NCI-H510A treated with DMSO at 0.1 percent for 48 hours (cell line): Measurements from ENCODE around the gene DTNA.

Source experiments
- DNase-seq: peaks from one replicate; lab custom pipeline; 2025; lab: John Stamatoyannopoulos, UW

The DTNA gene

GRCh38 chr18:34936772-34937171 lies 226.7 kb downstream of the DTNA start:
- no peak for DNase-seq

GRCh38 chr18:34938090-34938489 lies 228.0 kb downstream of the DTNA start:
- DNase-seq = no peak
